Chondrocyte (in vitro differentiated cells): ENCODE measurements around the gene ORAI1. TPM values are rescaled to one million over a fixed set of nuclear protein-coding genes. Genes with fewer than 3 reads are reported as not detected.
"Not testable (repeated sequence)": the region's sequence is repeated elsewhere in the genome, so short reads cannot be mapped to it uniquely, and the experiment has no call there.

Experiments
- DNase-seq: peaks from one replicate; pipeline ENCODE4 v3.0.0; 2021; ENCODE audit warnings: mixed read lengths, low spot score
- H3K27ac Mint-ChIP-seq: one replicate; pipeline ENCODE4 v1.8.0; 2021; ENCODE audit warnings: mild to moderate bottlenecking, moderate library complexity, mixed read lengths; ENCODE audit not compliant: unreplicated experiment
- H3K27me3 Mint-ChIP-seq: 2 replicates; pipeline ENCODE4 v1.8.0; 2021; ENCODE audit warnings: low read depth, mixed read lengths
- H3K36me3 Mint-ChIP-seq: 2 replicates; pipeline ENCODE4 v1.8.0; 2021; ENCODE audit warnings: low read depth, mixed read lengths
- H3K4me1 Mint-ChIP-seq: 2 replicates; pipeline ENCODE4 v1.8.0; 2021; ENCODE audit warnings: low read depth, mild to moderate bottlenecking, mixed read lengths
- H3K4me3 Mint-ChIP-seq: one replicate; pipeline ENCODE4 v1.8.0; 2021; ENCODE audit warnings: mild to moderate bottlenecking, moderate library complexity, mixed read lengths; ENCODE audit not compliant: unreplicated experiment
- H3K9me3 Mint-ChIP-seq: 2 replicates; pipeline ENCODE4 v1.8.0; 2021; ENCODE audit warnings: low read depth, mixed read lengths
- total RNA-seq: library from RNA; stranded (reverse); gene quantifications from 3 replicates; pipeline ENCODE4 v1.2.1, GENCODE V29; 2021
- TF ChIP-seq, protein P1 (sequence below): fragments of 200-600 bp; sonication (generic); IDR thresholded peaks from 2 replicates; pipeline ENCODE4 v1.5.0; 2021; ENCODE audit warnings: antibody characterized with exemption, mild to moderate bottlenecking, moderate library complexity

The ORAI1 gene
- total RNA-seq, 1 donor from 2014 or later = 8.9 TPM

DNA sequence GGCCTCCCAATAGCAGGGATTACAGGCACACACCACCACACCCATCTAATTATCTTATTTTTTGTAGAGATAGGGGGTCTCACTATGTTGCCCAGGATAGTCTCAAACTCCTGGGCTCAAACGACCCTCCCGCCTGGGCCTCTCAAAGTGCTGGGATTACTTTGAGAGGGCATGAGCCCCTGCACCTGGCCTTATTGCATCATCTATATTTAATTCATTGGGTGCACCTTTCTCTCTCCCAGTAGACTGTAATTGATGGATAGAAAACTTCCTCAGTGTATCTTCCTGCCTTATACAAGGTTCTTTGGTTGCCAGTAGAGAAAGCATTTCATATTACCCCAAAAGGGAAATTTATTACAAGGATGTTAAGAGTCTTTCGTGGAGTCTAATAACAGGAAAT, 52.0 kb downstream of the ORAI1 start:
- no peak for DNase-seq
- no peak overlapping the region for H3K27ac Mint-ChIP-seq
- H3K4me1 Mint-ChIP-seq = no peaks in the 10 kb centered on the region
- no peaks in the 10 kb centered on the region for H3K36me3 Mint-ChIP-seq
- H3K9me3 Mint-ChIP-seq = no peaks in the 10 kb centered on the region
- H3K4me3 Mint-ChIP-seq = no peak overlapping the region
- TF ChIP-seq, protein P1, sequence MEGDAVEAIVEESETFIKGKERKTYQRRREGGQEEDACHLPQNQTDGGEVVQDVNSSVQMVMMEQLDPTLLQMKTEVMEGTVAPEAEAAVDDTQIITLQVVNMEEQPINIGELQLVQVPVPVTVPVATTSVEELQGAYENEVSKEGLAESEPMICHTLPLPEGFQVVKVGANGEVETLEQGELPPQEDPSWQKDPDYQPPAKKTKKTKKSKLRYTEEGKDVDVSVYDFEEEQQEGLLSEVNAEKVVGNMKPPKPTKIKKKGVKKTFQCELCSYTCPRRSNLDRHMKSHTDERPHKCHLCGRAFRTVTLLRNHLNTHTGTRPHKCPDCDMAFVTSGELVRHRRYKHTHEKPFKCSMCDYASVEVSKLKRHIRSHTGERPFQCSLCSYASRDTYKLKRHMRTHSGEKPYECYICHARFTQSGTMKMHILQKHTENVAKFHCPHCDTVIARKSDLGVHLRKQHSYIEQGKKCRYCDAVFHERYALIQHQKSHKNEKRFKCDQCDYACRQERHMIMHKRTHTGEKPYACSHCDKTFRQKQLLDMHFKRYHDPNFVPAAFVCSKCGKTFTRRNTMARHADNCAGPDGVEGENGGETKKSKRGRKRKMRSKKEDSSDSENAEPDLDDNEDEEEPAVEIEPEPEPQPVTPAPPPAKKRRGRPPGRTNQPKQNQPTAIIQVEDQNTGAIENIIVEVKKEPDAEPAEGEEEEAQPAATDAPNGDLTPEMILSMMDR = no peak
- H3K27me3 Mint-ChIP-seq = no peaks in the 10 kb centered on the region

DNA sequence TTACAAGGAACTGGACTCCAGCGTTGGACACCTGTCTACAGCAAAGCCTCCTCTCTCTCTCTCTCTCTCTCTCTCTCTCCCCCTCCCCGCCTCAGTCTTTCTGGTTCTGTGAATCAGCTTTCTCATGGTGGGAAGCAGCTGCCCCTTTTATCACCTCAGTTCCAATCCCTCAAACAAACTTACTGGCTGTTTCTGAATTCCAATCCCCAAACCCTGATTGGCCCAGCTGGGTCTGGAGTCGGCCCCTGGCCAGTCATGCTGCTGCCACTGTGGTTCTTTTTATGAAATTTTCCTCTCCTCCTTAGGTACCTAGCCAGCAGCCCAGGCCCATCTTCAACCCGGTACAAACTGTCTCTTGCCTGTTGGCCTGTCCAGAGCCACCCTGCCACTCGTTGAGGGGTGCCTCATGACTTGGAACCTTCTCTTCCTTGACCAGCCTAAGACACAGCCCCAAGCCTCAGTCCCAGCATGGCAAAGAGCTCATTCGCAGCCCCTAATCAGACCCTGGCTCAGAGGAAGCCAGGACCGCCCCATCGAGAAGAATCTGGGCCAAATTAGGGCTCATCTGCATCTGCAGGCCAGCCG, 52.5 kb downstream of the ORAI1 start:
- DNase-seq = no peak
- Mint-ChIP-seq H3K36me3 (no peaks in the 10 kb centered on the region), H3K9me3 (no peaks in the 10 kb centered on the region), H3K4me3 (no peak overlapping the region), H3K4me1 (no peaks in the 10 kb centered on the region), H3K27me3 (no peaks in the 10 kb centered on the region), H3K27ac (no peak overlapping the region)
- TF ChIP-seq, protein P1 = no peak

DNA sequence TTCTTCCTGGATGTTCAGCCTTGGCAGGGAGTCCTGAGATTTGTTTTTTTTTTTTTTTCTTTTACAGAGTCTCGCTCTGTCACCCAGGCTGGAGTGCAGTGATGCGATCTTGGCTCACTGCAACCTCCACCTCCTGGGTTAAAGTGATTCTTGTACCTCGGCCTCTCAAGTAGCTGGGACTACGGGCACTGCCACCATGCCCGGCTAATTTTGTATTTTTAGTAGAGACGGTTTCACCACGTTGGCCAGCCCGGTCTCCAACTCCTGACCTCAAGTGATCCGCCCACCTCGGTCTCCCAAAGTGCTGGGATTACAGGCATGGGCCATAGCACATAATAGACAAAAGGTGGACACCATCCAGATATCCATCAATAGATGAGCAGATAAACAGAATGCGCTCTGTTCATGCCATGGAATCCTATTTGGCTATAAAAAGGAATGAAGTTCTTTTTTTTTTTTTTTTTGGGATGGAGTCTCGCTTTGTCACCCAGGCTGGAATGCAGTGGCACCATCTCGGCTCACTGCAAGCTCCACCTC, 53.4 kb downstream of the ORAI1 start:
- not testable (repeated sequence) for H3K36me3 Mint-ChIP-seq, H3K27me3 Mint-ChIP-seq, H3K4me1 Mint-ChIP-seq, H3K9me3 Mint-ChIP-seq, H3K4me3 Mint-ChIP-seq, DNase-seq, H3K27ac Mint-ChIP-seq

DNA sequence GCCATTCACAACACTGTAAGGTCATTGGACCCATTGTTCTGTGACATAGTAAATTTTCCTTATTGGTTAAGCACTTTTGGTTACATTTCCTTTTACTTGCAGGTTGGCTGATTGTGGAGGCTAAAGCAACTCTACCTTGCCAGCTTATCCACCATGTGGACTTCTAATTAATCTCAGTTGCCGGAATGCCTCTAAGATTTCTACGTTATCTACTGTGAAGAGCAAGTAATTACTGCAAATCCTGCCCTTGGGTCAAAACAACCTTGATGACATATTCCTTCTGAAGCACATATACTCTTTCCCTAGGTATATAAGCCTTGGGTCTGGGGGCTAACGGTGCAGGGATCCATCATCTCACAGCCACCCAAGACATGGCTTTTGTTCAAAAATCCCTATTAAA, 62.6 kb downstream of the ORAI1 start:
- TF ChIP-seq, protein P1 = no peak
- Mint-ChIP-seq H3K4me1 (peaks cover 12% of the 10 kb centered on the region), H3K27me3 (no peaks in the 10 kb centered on the region), H3K36me3 (no peaks in the 10 kb centered on the region), H3K4me3 (no peak overlapping the region), H3K27ac (no peak overlapping the region), H3K9me3 (no peaks in the 10 kb centered on the region)
- DNase-seq = no peak

DNA sequence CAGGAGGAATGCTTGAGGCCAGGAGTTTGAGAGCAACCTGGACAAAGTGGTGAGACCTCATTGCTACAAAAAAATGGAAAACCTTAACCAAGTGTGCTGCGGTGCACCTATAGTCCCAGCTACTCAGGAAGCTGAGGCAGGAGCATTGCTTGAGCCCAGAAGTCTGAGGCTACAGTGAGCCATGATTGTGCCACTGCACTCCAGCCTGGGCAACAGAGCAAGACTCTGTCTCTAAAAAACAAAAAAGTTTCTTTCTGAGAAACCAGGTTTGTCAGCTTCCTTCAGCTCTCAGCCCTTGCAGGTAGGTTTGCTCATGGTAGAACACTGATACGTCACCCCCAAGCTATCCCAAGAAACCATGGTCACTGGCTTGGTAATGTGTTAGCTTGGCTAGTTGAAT, 63.1 kb downstream of the ORAI1 start:
- no peak for DNase-seq
- Mint-ChIP-seq H3K36me3 (no peaks in the 10 kb centered on the region), H3K27me3 (no peaks in the 10 kb centered on the region), H3K9me3 (no peaks in the 10 kb centered on the region), H3K27ac (no peak overlapping the region), H3K4me3 (no peak overlapping the region), H3K4me1 (peaks cover 12% of the 10 kb centered on the region)
- TF ChIP-seq, protein P1 = no peak

Other genes with a start within 250 kb of the ORAI1 start
- 29.9 to 31.3 TPM (median 31.2 TPM) in 3 replicates for gene RNF34, start 226.4 kb upstream of the ORAI1 start, total RNA-seq
- gene KDM2B, start 45.5 kb upstream of the ORAI1 start, total RNA-seq = 21.3 to 25.3 TPM (median 21.8 TPM) in 3 replicates
- gene MORN3, start 43.1 kb downstream of the ORAI1 start, total RNA-seq = 0.10 to 0.44 TPM (median 0.15 TPM) in 3 replicates
- gene TMEM120B, start 86.2 kb downstream of the ORAI1 start, total RNA-seq = 15.3 to 16.6 TPM (median 15.6 TPM) in 3 replicates
- gene RHOF, start 167.2 kb downstream of the ORAI1 start, total RNA-seq = 9.6 to 14.1 TPM (median 10.8 TPM) in 3 replicates
- 18.8 to 19.7 TPM (median 19.4 TPM) in 3 replicates for gene SETD1B, start 177.5 kb downstream of the ORAI1 start, total RNA-seq
- gene HPD, start 232.3 kb downstream of the ORAI1 start, total RNA-seq = not detected in 3 replicates